ENCODE results near the gene MAP3K9.
A peak's percentile ranks its signal among the peaks of the same experiment; 100 is the strongest.

Gene MAP3K9

DNA sequence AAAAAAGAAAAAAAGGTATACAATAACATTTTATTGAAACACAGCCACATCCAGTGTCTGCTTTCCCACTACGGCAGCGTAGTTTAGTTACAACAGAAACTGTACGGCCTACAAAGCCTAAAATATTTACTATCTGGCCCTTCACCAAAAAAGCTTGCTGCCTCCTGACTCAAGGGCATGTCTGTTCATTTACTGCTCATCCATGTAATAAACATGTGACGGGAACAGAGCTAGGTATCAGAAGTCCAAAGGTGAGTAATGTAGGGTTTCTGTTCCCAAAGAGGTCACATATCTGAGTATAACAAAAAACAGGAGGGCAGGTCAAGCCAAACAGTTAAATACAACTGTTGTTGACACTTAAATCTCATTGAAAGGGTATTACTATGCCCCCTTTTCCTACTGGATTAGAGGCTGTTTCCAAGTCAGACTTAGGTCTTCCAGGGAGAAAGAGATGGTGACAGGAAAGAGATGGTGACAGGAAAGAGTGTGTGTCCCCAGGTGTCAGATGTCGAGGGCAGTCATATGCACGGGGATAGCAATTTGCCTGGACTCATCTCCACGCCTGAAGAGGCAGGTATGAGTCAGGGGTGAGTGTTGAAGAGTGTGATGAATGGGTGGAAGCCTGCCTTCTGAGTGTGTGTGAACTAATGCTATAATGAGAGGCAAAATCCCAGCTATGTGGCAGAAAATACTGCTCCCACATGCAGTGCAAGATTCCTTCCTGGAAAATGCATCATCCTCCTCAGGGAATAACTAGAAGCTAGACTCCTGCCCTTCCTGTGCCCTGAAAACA is 77.7 kb downstream of the MAP3K9 start:
- TF ChIP-seq, protein P1, sequence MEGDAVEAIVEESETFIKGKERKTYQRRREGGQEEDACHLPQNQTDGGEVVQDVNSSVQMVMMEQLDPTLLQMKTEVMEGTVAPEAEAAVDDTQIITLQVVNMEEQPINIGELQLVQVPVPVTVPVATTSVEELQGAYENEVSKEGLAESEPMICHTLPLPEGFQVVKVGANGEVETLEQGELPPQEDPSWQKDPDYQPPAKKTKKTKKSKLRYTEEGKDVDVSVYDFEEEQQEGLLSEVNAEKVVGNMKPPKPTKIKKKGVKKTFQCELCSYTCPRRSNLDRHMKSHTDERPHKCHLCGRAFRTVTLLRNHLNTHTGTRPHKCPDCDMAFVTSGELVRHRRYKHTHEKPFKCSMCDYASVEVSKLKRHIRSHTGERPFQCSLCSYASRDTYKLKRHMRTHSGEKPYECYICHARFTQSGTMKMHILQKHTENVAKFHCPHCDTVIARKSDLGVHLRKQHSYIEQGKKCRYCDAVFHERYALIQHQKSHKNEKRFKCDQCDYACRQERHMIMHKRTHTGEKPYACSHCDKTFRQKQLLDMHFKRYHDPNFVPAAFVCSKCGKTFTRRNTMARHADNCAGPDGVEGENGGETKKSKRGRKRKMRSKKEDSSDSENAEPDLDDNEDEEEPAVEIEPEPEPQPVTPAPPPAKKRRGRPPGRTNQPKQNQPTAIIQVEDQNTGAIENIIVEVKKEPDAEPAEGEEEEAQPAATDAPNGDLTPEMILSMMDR (conservative IDR thresholded peaks at IDR 0.05; ENCODE audit: low read length): no peak
- TF ChIP-seq EZH2phosphoT487 (IDR thresholded peaks at IDR 0.05; ENCODE audit: borderline replicate concordance): no peak
- Histone ChIP-seq H3K9me3 (ENCODE audit: insufficient read depth, low read depth, low read length) (no peaks in the 10 kb centered on the region), H2AFZ (ENCODE audit: low read length) (no peak overlapping the region), H3K27me3 (ENCODE audit: insufficient read depth, low read length, poor library complexity, severe bottlenecking) (no peaks in the 10 kb centered on the region), H3K36me3 (ENCODE audit: insufficient read depth, low read length) (peaks cover 3% of the 10 kb centered on the region; the same call in 1 of the 2 replicates), H3K9ac (ENCODE audit: low read depth, low read length, poor library complexity, severe bottlenecking) (no peak overlapping the region), H3K4me1 (ENCODE audit: insufficient read depth, low read length, poor library complexity, severe bottlenecking) (peaks cover 5% of the 10 kb centered on the region), H4K20me1 (ENCODE audit: insufficient read depth, low read length, poor library complexity, severe bottlenecking) (no peaks in the 10 kb centered on the region), H3K4me3 (ENCODE audit: low read length, poor library complexity, severe bottlenecking) (no peak overlapping the region), H3F3A (ENCODE audit: low read depth) (no peaks in the 10 kb centered on the region), H3K4me2 (ENCODE audit: low read depth, low read length, poor library complexity, severe bottlenecking) (no peak overlapping the region), H3K9me2 (replicated peaks; ENCODE audit: low read depth, low read length) (no peaks in the 10 kb centered on the region), H3K79me2 (ENCODE audit: insufficient read depth, low read length) (no peaks in the 10 kb centered on the region)

DNA sequence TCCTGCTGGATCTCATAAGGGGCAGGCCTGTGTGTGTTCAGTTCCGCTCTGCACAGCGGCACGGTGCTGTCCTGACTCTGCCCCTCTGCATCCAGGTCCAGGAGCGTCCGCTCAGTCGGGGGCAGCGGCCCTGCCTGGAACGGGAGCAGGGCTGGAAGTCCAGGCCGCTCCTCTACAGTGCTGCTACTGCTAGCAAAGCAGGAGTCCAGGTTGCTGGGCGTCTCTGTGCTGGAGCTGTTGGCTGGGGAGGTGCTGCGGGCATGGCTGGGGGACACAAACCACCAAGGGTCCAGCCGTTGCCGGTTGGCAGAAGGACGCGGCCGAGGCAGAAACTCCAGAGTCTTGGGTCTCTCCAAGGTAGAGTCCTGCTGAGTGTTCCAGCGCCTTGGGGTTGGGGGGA is 78.9 kb downstream of the MAP3K9 start:
- Histone ChIP-seq H3K79me2 (ENCODE audit: insufficient read depth, low read length) (no peaks in the 10 kb centered on the region), H2AFZ (ENCODE audit: low read length) (no peak overlapping the region), H3K4me2 (ENCODE audit: low read depth, low read length, poor library complexity, severe bottlenecking) (no peak overlapping the region), H3K9ac (ENCODE audit: low read depth, low read length, poor library complexity, severe bottlenecking) (no peak overlapping the region), H3K4me3 (ENCODE audit: low read length, poor library complexity, severe bottlenecking) (no peak overlapping the region), H3F3A (ENCODE audit: low read depth) (no peaks in the 10 kb centered on the region), H3K27me3 (ENCODE audit: insufficient read depth, low read length, poor library complexity, severe bottlenecking) (no peaks in the 10 kb centered on the region), H4K20me1 (ENCODE audit: insufficient read depth, low read length, poor library complexity, severe bottlenecking) (no peaks in the 10 kb centered on the region), H3K9me2 (replicated peaks; ENCODE audit: low read depth, low read length) (no peaks in the 10 kb centered on the region), H3K9me3 (ENCODE audit: insufficient read depth, low read depth, low read length) (no peaks in the 10 kb centered on the region), H3K4me1 (ENCODE audit: insufficient read depth, low read length, poor library complexity, severe bottlenecking) (peaks cover 12% of the 10 kb centered on the region), H3K36me3 (ENCODE audit: insufficient read depth, low read length) (peaks cover 3% of the 10 kb centered on the region; the same call in 1 of the 2 replicates)
- TF ChIP-seq, protein P1 (conservative IDR thresholded peaks at IDR 0.05; ENCODE audit: low read length): no peak
- no peak for TF ChIP-seq EZH2phosphoT487 (IDR thresholded peaks at IDR 0.05; ENCODE audit: borderline replicate concordance)

DNA sequence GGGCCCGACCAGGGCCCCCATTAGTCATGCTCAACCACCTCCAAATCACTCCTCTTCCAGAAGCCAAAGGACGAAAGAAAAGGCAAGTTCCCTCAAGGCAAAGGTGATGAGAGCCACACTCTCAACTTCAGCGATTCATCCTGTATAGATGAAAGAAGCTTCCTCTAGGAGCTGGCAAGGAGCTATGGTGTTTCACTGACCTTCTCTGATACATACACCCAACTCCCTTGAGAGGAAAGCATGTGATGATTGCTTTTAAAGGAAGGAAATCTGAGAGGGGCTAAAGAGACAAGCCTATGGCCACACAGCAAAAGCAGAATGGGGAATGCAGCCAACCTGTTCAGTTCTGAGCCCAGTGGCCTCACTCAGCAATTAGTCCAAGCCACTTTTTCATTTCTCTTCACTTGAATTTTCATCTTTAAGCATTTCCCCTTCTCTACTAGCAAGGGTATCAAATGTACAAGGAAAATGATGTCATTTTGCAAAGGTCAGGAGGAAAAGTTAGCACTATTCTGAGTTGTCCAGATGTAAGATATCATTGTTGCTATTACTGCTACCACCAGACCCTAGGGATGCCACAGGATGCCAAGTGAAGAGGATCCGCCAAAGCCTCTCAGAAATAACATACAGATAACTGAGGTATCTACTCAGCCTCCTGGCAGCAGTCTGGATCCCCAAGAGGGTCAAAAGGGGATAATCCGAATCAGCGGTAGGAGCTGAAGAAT is 82.5 kb downstream of the MAP3K9 start:
- H3K9me3 ChIP-seq (ENCODE audit: insufficient read depth, low read depth, low read length): no peaks in the 10 kb centered on the region
- no peak overlapping the region for H2AFZ ChIP-seq (ENCODE audit: low read length)
- no peaks in the 10 kb centered on the region for H3K27me3 ChIP-seq (ENCODE audit: insufficient read depth, low read length, poor library complexity, severe bottlenecking)
- peak overlapping the region; percentile 10 for H3K4me2 ChIP-seq (ENCODE audit: low read depth, low read length, poor library complexity, severe bottlenecking)
- no peaks in the 10 kb centered on the region for H3K79me2 ChIP-seq (ENCODE audit: insufficient read depth, low read length)
- H3K9ac ChIP-seq (ENCODE audit: low read depth, low read length, poor library complexity, severe bottlenecking): no peak overlapping the region
- H3K9me2 ChIP-seq (replicated peaks; ENCODE audit: low read depth, low read length): no peaks in the 10 kb centered on the region
- H3K4me1 ChIP-seq (ENCODE audit: insufficient read depth, low read length, poor library complexity, severe bottlenecking): peaks cover 12% of the 10 kb centered on the region
- H3K36me3 ChIP-seq (ENCODE audit: insufficient read depth, low read length): peaks cover 3% of the 10 kb centered on the region; the same call in 1 of the 2 replicates
- no peaks in the 10 kb centered on the region for H3F3A ChIP-seq (ENCODE audit: low read depth)
- H4K20me1 ChIP-seq (ENCODE audit: insufficient read depth, low read length, poor library complexity, severe bottlenecking): no peaks in the 10 kb centered on the region
- H3K4me3 ChIP-seq (ENCODE audit: low read length, poor library complexity, severe bottlenecking): no peak overlapping the region
- TF ChIP-seq, protein P1 (conservative IDR thresholded peaks at IDR 0.05; ENCODE audit: low read length): no peak
- TF ChIP-seq EZH2phosphoT487 (IDR thresholded peaks at IDR 0.05; ENCODE audit: borderline replicate concordance): no peak

Measured in Loucy (cell line).